ENCODE measurements around the gene ASB13.
"Not testable (repeated sequence)": the region's sequence is repeated elsewhere in the genome, so short reads cannot be mapped to it uniquely, and the experiment has no call there.

The ASB13 gene

GRCh38 chr10:5625992-5626777 lies 40.2 kb downstream of the ASB13 start:
- no peak for DNase-seq (ENCODE audit: low read depth in 2 of 2)

GRCh38 chr10:5624701-5625100 lies 41.7 kb downstream of the ASB13 start:
- DNase-seq (ENCODE audit: low read depth in 2 of 2): no peak

- peak; percentile 73 to 83 for DNase-seq (ENCODE audit: low read depth in 2 of 2)
Measured at GRCh38 chr10:5623081-5623748, 43.2 kb downstream of the ASB13 start.

- DNase-seq (ENCODE audit: low read depth in 2 of 2): no peak
Measured at GRCh38 chr10:5622186-5622960, 44.0 kb downstream of the ASB13 start.

GRCh38 chr10:5621371-5621770 lies 45.0 kb downstream of the ASB13 start:
- not testable (repeated sequence) for DNase-seq (ENCODE audit: low read depth in 2 of 2)

GRCh38 chr10:5620966-5621365 lies 45.4 kb downstream of the ASB13 start:
- no peak for DNase-seq (ENCODE audit: low read depth in 2 of 2)

GRCh38 chr10:5620223-5620721 lies 46.1 kb downstream of the ASB13 start:
- no peak for DNase-seq (ENCODE audit: low read depth in 2 of 2)

- DNase-seq (ENCODE audit: low read depth in 2 of 2): no peak
Measured at GRCh38 chr10:5619362-5620211, 46.8 kb downstream of the ASB13 start.

- no peak for DNase-seq (ENCODE audit: low read depth in 2 of 2)
Measured at GRCh38 chr10:5618829-5619228, 47.6 kb downstream of the ASB13 start.

GRCh38 chr10:5618042-5618441 lies 48.4 kb downstream of the ASB13 start:
- no peak for DNase-seq (ENCODE audit: low read depth in 2 of 2)

GRCh38 chr10:5617521-5617920 lies 48.9 kb downstream of the ASB13 start:
- no peak for DNase-seq (ENCODE audit: low read depth in 2 of 2)

GRCh38 chr10:5616836-5617235 lies 49.6 kb downstream of the ASB13 start:
- no peak for DNase-seq (ENCODE audit: low read depth in 2 of 2)

GRCh38 chr10:5616046-5616445 lies 50.3 kb downstream of the ASB13 start:
- no peak for DNase-seq (ENCODE audit: low read depth in 2 of 2)

GRCh38 chr10:5615316-5615715 lies 51.1 kb downstream of the ASB13 start:
- no peak for DNase-seq (ENCODE audit: low read depth in 2 of 2)

- no peak for DNase-seq (ENCODE audit: low read depth in 2 of 2)
Measured at GRCh38 chr10:5614155-5614721, 52.2 kb downstream of the ASB13 start.

- DNase-seq (ENCODE audit: low read depth in 2 of 2): no peak
Measured at GRCh38 chr10:5613481-5614154, 52.8 kb downstream of the ASB13 start.

GRCh38 chr10:5611899-5612680 lies 54.3 kb downstream of the ASB13 start:
- DNase-seq (ENCODE audit: low read depth in 2 of 2): no peak

- no peak for DNase-seq (ENCODE audit: low read depth in 2 of 2)
Measured at GRCh38 chr10:5609952-5610616, 56.3 kb downstream of the ASB13 start.

- no peak for DNase-seq (ENCODE audit: low read depth in 2 of 2)
Measured at GRCh38 chr10:5608608-5609220, 57.7 kb downstream of the ASB13 start.
